Measurements from ENCODE around the gene THEMIS. TPM values are rescaled to one million over a fixed set of nuclear protein-coding genes. Genes with fewer than 3 reads are reported as not detected.

Gene THEMIS
- total RNA-seq, 4 donors from 2014 or later = 0.79 to 5.7 (median 1.2) TPM

DNA sequence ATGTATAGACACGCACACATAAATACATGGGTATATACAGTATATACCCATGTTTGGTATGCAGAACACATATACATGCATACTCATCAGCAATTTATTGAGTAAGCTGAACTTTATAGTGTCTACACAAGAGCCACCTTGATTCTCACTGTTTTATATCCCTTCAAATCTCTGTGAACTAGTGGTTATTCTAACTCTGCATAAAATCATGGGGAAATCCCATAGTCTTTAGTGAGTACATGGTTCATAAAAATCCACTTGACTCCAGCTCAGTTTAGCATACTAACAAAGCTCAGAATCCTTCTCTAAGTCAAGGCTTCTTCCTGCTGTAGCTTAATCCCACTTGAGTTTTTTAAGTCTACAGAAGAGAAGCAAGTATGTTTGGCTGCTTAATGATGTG, 104.1 kb downstream of the THEMIS start:
- 89 to 100% methylated on average over 1 of the region's 1 CpG for WGBS, 2 donors
- TF ChIP-seq, protein P1, sequence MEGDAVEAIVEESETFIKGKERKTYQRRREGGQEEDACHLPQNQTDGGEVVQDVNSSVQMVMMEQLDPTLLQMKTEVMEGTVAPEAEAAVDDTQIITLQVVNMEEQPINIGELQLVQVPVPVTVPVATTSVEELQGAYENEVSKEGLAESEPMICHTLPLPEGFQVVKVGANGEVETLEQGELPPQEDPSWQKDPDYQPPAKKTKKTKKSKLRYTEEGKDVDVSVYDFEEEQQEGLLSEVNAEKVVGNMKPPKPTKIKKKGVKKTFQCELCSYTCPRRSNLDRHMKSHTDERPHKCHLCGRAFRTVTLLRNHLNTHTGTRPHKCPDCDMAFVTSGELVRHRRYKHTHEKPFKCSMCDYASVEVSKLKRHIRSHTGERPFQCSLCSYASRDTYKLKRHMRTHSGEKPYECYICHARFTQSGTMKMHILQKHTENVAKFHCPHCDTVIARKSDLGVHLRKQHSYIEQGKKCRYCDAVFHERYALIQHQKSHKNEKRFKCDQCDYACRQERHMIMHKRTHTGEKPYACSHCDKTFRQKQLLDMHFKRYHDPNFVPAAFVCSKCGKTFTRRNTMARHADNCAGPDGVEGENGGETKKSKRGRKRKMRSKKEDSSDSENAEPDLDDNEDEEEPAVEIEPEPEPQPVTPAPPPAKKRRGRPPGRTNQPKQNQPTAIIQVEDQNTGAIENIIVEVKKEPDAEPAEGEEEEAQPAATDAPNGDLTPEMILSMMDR (IDR thresholded peaks at IDR 0.05) = no peak

DNA sequence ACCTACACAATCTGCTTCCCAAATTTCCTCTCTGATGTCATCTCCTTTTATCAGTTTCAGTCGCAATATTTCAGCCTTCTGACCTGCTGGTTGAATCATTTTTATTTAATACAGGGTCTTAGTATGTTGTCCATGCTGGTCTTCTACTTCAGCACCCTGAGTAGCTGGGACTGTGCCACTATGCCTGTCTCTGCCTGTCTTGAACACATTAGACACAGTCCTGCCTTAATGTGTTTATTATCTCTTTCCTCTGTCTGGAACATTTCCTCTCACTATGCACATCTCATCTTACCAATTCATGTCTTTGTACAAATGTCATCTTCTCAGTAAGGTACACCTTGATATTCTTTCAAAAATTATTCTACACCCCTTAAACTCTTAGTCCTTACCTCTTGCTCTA, 106.5 kb downstream of the THEMIS start:
- DNase-seq = no peak
- no peak overlapping the region for H3K4me3 ChIP-seq
- no peak overlapping the region for H3K27ac ChIP-seq
- WGBS, 2 donors = 76 to 81% methylated on average over 1 of the region's 1 CpG
- intact Hi-C loops (cut with DNase I) = no loop called here
- no peaks in the 10 kb centered on the region for H3K36me3 ChIP-seq
- H3K27me3 ChIP-seq = no peaks in the 10 kb centered on the region
- TF ChIP-seq, protein P1 (IDR thresholded peaks at IDR 0.05) = no peak
- no peak for TF ChIP-seq POLR2A (IDR thresholded peaks at IDR 0.05)
- H3K4me1 ChIP-seq = no peaks in the 10 kb centered on the region
- no peaks in the 10 kb centered on the region for H3K9me3 ChIP-seq

More for the DNA sequence above, 104.1 kb downstream of the THEMIS start:
- H3K36me3 ChIP-seq = no peaks in the 10 kb centered on the region
- no peak overlapping the region for H3K27ac ChIP-seq
- intact Hi-C loops (cut with DNase I) = no loop called here
- H3K4me3 ChIP-seq = no peak overlapping the region
- no peaks in the 10 kb centered on the region for H3K4me1 ChIP-seq
- DNase-seq = no peak
- H3K9me3 ChIP-seq = no peaks in the 10 kb centered on the region
- no peaks in the 10 kb centered on the region for H3K27me3 ChIP-seq

DNA sequence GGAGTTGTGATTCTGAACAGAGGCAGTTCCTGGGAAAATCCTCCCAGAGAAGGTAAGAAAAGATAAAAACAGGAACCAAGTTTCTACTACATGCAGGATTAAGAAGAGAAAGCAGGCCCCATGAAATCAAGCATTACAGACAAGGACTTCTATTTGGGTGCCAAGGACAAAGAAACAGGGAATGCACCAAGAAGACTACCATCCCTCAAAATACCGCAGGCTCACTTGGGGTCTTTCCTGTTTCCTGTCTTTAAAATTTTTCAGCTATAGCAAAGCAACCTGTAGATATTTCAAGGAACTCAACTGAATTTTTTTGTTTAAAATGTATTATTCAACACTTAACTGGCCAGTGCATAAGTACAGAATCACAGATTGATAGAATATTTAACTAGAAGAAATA, 107.5 kb downstream of the THEMIS start:
- no peaks in the 10 kb centered on the region for H3K27me3 ChIP-seq

DNA sequence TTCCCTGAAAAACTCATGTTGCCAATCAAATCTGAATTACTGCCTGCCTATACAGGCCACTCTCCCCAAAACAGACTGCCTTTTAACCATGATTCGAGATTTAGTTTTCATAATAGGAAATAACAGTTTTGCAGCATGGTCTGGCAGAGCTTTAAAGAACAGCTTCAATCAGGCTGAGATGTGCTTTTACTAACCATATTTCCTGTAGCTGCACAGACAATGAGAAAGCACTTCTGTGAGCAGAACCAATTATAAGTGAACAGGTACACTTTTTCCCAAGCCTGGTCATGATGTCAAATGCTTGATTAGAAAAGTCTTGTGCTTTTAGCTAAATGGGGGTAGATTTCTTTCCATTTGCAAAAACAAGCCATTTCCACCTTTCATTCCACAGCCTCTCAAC, 108.2 kb downstream of the THEMIS start:
- 47 to 67% methylated on average over 1 of the region's 1 CpG for WGBS, 2 donors

More for the DNA sequence above, 107.5 kb downstream of the THEMIS start:
- Histone ChIP-seq H3K4me1 (no peaks in the 10 kb centered on the region), H3K9me3 (no peaks in the 10 kb centered on the region), H3K36me3 (no peaks in the 10 kb centered on the region), H3K27ac (no peak overlapping the region), H3K4me3 (no peak overlapping the region)
- 78 to 85% methylated on average over 1 of the region's 1 CpG for WGBS, 2 donors
- no peak for DNase-seq
- TF ChIP-seq POLR2A (IDR thresholded peaks at IDR 0.05) = no peak
- TF ChIP-seq, protein P1 (IDR thresholded peaks at IDR 0.05) = no peak
- intact Hi-C loops (cut with DNase I) = no loop called here

DNA sequence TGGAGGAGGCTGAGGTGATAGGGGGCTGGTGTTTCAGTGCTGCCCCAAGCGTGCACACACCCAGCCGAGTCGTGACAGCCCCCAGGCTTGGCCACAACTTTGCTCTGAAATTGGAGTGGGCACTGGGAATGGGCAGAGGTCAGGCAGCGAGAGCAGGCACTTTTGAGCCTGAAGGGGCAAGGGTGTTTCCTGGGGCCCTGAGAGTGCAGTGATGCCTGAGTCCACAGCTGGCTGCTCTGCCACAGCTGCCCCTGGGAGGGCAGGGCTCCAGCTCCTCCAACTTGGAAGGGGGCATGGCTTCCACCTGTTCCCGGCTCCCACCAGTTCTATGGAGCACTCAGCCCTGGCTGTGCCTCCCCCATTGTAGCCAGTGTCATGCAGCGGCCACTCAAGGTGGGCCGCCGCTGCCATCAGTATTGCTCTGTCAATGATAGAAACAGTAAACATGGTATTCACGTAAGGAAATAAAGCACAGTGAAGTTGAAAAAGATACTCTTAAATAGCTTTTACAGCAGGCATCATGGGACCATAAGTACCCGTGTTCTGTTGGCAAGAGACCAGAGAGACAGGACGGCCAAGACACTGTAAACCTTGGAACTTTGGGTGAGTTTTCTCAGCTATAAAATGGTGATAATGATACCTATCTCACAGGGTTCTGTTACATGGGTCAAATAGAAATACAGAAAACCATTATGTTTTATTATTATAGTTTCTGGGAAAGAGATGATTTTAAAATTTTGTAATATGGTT, 108.9 kb downstream of the THEMIS start:
- no peak for TF ChIP-seq POLR2A (IDR thresholded peaks at IDR 0.05)
- TF ChIP-seq, protein P1 (IDR thresholded peaks at IDR 0.05) = no peak
- H3K27me3 ChIP-seq = no peaks in the 10 kb centered on the region
- H3K36me3 ChIP-seq = no peaks in the 10 kb centered on the region
- intact Hi-C loops (cut with DNase I) = no loop called here
- no peak for DNase-seq
- no peaks in the 10 kb centered on the region for H3K4me1 ChIP-seq
- no peaks in the 10 kb centered on the region for H3K9me3 ChIP-seq
- no peak overlapping the region for H3K27ac ChIP-seq
- WGBS, 2 donors = 66 to 82% methylated on average over 4 to 6 of the region's 11 CpGs
- H3K4me3 ChIP-seq = no peak overlapping the region

More for the DNA sequence above, 108.2 kb downstream of the THEMIS start:
- Histone ChIP-seq H3K27me3 (no peaks in the 10 kb centered on the region), H3K27ac (no peak overlapping the region), H3K4me3 (no peak overlapping the region), H3K36me3 (no peaks in the 10 kb centered on the region), H3K9me3 (no peaks in the 10 kb centered on the region), H3K4me1 (no peaks in the 10 kb centered on the region)
- no peak for DNase-seq
- intact Hi-C loops (cut with DNase I) = no loop called here
- no peak for TF ChIP-seq POLR2A (IDR thresholded peaks at IDR 0.05)
- TF ChIP-seq, protein P1 (IDR thresholded peaks at IDR 0.05) = no peak

Data from esophagus squamous epithelium (tissue), 5 donors.